Middle frontal gyrus (tissue), 1 donor: ENCODE measurements around the gene PASK.

Experiments
- DNase-seq: peaks from one replicate; pipeline ENCODE4 v3.0.0-alpha.2; 2015; ENCODE audit warnings: low spot score; ENCODE audit errors: extremely low spot score

PASK gene

DNA sequence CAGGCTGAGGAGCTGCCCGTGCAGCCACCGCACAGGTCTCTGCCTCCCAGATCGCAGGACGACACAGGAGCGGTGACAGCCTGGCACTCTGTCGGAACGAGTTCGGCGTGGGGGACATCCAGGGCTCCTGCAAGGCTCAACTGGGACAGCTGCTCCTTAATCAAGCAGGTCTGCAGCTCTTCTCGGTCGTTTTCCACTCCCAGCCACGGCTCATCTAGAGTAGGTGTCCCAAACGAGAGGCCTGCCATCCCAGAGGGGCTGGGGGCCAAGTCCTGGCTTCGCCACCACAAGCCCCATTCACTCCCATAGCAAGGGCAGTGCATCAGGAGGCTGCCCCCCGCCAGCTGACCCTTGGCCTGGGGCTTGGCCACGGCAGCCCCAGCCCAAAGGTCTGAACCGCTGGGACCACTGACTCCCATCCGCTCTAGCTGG lies 22.5 kb downstream of the PASK start:
- DNase-seq = no peak

DNA sequence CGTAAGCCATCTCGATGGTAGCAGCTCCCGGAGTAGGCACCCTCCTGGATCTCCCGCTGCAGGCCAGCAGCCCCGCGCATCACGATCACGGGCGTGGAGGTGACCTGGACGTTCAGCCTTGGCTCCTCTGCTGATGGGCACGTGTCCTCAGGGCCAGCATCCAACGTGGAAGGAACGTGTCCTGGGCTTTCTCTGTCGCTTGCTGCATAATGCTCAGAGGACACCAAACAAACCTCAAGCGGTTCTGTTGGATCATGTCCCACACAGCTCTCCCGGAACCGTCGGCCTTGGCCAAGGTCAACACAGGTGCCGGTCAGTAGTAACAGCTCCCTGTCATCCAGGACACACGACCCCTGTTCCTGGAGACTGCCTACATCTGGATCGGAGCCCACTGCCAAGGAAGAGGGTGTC lies 23.1 kb downstream of the PASK start:
- DNase-seq = no peak

DNA sequence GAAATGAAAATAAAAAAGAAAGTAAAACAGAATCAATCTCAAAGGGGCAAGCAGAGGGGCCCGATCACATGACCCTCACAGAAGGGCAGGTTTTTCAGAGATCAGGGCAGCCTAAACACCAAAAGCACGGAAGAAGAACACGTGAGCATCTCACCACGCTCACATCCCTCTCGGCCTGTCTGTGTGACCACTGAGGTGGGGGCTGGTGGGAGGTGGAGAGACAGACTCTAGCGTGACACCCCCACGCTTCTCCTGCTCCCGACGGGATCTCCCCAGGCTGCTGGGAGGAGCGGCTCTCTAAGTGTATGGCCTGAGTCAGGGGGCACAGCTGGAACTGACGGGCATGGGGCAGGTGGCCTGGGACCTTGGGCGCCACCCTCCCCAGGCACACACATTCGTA lies 23.6 kb downstream of the PASK start:
- no peak for DNase-seq

- no peak for DNase-seq
These were observed 25.3 kb downstream of the PASK start for GRCh38 chr2:241123816-241124536.

GRCh38 chr2:241122376-241123002 lies 26.8 kb downstream of the PASK start:
- DNase-seq = no peak

GRCh38 chr2:241121008-241121407 lies 28.3 kb downstream of the PASK start:
- DNase-seq = no peak

DNA sequence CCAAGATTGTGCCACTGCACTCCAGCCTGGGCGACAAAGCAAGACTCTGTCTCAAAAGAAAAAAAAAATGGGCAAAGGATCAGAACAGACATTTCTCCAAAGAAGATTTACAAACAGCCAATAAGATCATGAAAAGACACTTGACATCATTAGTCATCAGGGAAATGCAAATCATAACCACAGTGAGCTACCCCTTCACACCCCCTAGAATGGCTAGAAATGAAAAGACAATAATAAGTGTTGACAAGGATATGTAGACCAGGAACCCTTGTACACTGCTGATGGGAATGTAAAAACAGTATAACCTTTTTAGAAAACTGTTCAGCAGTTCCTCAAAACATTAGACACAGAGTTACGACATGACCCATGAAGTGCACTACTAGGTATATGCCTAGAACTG lies 28.8 kb downstream of the PASK start:
- no peak for DNase-seq

DNA sequence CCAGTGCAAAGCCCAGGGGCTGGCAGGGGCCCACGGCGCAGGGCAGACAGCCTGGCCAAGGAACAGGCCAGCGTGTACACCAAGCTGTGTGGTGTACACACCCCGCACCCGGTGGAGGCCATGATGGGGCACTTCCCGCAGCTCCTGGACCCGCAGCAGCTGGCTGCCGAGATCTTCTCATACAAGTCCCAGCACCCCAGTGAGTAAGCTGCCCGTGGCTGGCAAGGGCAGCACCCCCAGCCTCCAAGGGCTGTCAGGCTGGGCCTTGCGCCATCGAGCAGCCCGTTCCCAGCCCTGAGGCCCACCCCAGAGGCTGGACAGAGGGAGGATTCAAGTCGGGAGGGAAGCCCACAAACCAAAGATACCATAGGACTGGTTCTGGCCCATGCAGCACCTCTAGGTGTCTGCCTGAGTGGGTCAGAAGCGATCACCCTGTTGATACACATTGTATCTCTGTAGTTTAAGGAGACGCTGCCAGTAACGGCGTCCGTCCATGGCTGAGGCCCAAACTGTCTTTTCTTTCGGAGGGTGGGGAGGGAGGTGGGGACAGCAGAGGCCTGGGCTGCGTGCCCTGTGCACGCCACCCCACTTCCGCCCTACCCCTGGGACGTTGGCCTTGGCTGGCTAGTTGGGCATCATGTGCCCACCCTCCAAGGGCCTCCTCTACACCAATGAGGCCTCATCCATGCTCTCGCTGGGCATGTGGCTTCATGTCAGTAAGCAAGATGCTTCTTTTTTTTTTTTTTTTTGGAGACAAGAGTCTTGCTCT lies 30.4 kb downstream of the PASK start:
- no peak for DNase-seq

DNA sequence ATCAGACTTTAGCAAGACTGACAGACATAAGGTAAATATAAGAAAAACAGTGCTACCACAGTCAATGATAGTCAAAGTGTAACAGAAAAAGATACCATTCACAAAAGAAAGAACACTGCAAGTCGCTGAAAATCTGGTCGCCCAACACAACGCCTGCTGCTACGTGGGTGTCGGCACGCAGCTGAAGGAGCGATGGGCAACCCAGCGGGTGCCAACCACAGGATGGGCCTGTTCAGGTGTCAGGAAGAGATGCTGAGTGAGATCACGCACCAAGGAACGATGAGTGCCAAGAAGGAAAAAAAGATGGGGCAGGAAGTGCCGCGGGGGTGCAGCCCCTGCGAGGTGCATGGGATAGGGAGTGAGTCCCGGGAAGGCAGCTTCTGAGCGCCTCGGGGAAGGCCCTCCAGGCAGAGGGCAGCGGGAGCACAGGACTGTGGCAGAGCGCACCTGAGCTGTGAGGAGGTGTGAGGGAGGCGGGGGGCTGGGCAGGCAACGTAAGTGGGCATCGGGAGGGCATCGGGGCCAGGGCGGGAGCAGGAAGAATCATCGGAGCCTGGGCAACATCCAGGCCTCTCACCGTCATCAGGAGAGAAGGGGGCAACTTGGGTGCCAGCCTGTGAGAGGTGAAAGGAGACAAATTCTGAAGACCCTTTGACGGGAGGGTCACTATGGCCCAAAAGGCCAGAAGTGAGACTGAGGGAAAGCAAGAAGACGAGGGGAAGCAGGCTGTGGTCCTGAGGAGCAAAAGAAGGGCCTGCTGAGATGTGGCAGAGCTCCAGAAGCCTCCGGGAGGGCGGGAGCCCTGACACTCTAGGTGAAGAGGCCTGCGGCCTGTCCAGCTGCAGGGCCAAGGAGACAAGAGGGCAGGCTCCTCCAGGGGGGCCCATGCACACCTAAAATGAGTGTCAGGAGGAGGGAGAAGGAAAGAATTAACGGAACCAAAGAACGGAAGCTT lies 32.4 kb downstream of the PASK start:
- no peak for DNase-seq

DNA sequence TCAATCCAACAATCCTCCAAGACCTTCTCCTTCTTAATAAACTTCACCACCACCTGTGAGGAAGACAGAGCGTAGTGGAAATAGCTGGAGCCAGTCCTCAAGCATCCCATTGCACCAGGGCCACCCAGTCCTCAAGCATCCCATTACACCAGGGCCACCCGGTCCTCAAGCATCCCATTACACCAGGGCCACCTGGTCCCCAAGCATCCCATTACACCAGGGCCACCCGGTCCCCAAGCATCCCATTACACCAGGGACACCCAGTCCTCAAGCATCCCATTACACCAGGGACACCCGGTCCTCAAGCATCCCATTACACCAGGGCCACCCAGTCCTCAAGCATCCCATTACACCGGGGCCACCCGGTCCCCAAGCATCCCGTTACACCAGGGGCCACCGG lies 33.9 kb downstream of the PASK start:
- DNase-seq = no peak

DNA sequence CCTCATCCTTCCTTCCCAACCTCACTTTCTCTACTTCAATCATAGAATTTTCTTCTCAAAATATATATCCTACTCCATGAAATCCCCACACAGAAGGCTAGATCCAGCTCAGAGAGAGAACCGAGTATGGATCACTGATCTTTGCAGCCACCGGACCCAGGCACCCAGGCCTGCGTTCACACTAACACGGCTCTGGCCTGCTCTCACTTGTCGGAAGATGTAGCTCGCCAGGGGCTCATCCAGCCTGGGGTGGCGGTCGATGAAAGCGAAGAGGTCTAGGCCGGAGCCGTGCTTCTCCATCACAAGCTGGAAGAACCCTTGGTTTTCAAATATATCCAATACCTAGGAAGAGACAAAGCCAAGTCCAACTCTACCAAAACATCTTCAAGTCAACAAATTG lies 34.4 kb downstream of the PASK start:
- no peak for DNase-seq

DNA sequence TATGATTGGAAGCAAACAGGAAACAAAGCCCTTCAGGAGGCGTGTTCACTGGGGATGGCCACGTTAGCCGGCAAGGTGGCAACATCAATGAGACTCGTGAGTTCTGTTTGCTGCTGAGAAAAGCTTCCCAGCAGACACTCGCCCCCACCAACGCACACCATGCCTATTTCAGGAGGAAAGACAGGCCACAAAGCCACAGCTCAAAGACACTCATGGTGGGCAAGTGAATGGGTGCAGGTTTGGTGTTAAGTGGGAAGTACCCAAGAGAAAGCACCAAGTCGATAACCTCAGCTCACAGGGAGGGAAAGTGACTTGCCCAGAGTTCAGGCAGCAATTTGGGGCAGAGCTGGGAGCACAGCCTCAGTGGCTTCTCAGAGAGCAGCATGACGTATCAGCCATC lies 36.7 kb downstream of the PASK start:
- DNase-seq = no peak

- no peak for DNase-seq
These were observed 37.2 kb downstream of the PASK start for GRCh38 chr2:241112046-241112445.

DNA sequence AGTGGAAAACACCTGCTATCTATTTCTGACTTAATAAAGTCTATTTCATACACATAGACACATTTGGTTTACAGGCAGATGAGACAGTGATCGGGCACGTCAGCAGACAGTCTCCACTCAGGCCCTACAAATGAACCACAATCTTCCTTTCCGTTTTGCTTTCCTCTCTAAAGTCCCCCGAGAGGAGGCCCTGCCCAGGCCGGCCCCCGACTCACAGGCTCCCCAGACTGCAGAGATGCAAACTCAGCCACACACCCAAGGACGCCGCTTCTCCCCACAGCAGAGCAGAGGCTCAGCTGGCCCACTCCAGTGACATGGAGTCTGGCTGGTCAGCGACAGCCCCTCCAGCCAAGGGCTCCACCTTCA lies 37.8 kb downstream of the PASK start:
- no peak for DNase-seq

DNA sequence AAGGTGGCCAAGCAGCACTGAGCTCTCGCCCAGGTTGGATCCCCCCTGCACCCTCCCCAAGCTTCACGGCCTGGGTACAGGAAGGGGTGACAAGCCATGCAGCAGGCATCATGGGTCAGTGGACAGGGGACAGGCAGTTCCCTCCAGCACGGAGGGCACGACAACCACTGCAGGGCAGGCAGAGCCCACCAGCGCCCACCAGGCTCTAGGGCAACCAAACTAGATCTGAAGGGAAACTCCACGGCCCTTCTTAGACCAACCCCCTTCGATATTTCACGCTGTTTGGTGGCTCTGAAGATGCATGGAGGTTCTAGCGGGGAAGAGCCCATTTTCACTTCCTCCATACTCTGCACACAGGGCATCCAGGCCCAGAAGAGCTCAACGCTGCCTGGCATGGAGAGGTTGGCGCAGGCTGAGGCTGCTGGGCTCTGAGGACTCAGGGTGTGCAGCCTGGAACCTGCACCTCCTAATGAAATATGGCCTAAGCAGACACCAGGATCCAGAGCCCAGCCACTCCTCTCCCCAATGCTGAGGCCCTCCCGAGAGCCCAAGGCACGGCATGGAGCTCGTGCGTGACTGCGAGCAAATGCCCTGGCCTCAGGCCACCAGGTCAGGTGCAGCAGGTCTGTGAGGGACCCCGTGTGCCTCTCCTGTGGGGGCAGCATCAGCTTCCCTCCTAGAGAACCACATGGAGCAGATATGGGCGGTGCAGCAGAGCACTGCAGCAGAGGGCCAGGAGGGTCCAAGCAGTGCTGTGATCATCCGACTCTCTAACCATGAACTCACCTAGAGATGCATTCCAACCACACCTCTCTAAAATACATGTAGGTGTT lies 38.4 kb downstream of the PASK start:
- DNase-seq = no peak

DNA sequence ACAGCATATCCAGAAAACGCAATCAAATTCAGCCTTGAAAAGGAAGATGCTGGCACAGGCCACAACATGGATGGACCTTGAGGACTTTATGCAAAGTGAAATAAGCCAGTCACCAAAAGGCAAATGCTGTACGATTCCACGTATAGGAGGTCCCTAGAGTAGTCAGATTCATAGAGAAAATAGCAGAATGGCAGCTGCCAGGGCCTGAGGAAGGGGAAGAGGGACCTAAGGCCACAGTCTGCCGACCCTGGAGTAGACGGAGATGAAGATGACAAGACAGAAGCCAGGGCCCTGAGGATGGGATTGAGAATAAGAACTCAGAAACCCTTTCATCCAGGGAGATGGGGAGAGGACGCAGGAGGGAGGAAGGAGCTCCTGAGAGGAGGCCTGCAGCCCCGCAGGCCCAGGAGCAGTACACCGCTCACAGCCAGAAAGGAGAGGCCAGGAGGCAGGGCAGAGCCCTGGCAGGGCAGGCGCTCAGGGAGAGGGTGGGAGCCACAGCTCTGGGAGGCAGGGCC lies 39.1 kb downstream of the PASK start:
- no peak for DNase-seq

GRCh38 chr2:241109210-241110088 lies 39.8 kb downstream of the PASK start:
- DNase-seq = no peak

GRCh38 chr2:241108271-241109209 lies 40.7 kb downstream of the PASK start:
- DNase-seq = no peak
